Loucy (cell line): ENCODE measurements around the gene ZNF668.

Experiments
- CTCF ChIP-seq: fragments of 200-600 bp; sonication (generic); conservative IDR thresholded peaks from 2 replicates; pipeline ENCODE4 v1.5.1; 2014; ENCODE audit warnings: mild to moderate bottlenecking, antibody characterized with exemption, low read length
- EZH2phosphoT487 ChIP-seq: fragments of 200-600 bp; IDR thresholded peaks from 2 replicates; pipeline ENCODE4 v1.6.1; 2018; ENCODE audit warnings: antibody characterized with exemption, mild to moderate bottlenecking, moderate library complexity, borderline replicate concordance

DNA sequence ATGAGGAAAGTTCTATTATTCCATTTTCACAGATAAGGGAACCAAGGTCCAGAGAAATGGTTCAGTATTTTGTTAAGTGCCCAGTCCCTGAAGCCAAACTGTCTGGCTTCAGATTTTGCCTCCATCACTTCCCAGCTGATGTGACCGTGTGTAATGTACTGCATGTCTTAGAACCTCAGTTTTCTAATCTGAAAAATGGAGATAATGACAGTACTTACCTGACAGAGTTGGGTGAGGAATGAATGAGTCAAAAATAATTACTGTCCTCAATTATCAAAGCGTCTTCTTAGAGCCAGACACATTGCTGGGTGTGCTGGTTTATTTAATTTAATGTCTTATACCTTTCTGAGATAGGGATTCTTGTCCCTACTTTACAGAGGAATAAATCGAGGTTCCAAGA, 6.7 kb downstream of the ZNF668 start:
- TF ChIP-seq CTCF (no peak), EZH2phosphoT487 (no peak)
